ENCODE results near the gene STAG1.

The STAG1 gene

GRCh38 chr3:136456196-136456595, 296.0 kb downstream of the STAG1 start:
- DNase-seq (ENCODE audit: low read depth): no peak
- H3K4me3 ChIP-seq (ENCODE audit: low read length): no peak overlapping the region
- TF ChIP-seq, protein P1, sequence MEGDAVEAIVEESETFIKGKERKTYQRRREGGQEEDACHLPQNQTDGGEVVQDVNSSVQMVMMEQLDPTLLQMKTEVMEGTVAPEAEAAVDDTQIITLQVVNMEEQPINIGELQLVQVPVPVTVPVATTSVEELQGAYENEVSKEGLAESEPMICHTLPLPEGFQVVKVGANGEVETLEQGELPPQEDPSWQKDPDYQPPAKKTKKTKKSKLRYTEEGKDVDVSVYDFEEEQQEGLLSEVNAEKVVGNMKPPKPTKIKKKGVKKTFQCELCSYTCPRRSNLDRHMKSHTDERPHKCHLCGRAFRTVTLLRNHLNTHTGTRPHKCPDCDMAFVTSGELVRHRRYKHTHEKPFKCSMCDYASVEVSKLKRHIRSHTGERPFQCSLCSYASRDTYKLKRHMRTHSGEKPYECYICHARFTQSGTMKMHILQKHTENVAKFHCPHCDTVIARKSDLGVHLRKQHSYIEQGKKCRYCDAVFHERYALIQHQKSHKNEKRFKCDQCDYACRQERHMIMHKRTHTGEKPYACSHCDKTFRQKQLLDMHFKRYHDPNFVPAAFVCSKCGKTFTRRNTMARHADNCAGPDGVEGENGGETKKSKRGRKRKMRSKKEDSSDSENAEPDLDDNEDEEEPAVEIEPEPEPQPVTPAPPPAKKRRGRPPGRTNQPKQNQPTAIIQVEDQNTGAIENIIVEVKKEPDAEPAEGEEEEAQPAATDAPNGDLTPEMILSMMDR (conservative IDR thresholded peaks at IDR 0.05; ENCODE audit: low read length): no peak

- H3K4me3 ChIP-seq (ENCODE audit: low read length): no peak overlapping the region
- peak; percentile 9 for DNase-seq (ENCODE audit: low read depth)
Observed at GRCh38 chr3:136444581-136444980, 307.6 kb downstream of the STAG1 start.

GRCh38 chr3:136437043-136437442, 315.1 kb downstream of the STAG1 start:
- H3K4me3 ChIP-seq (ENCODE audit: low read length): no peak overlapping the region
- DNase-seq (ENCODE audit: low read depth): no peak
- TF ChIP-seq, protein P1 (conservative IDR thresholded peaks at IDR 0.05; ENCODE audit: low read length): no peak

More at GRCh38 chr3:136444581-136444980, 307.6 kb downstream of the STAG1 start:
- TF ChIP-seq, protein P1 (conservative IDR thresholded peaks at IDR 0.05; ENCODE audit: low read length): no peak

GRCh38 chr3:136434429-136434828, 317.7 kb downstream of the STAG1 start:
- DNase-seq (ENCODE audit: low read depth): no peak
- TF ChIP-seq, protein P1 (conservative IDR thresholded peaks at IDR 0.05; ENCODE audit: low read length): no peak
- no peak overlapping the region for H3K4me3 ChIP-seq (ENCODE audit: low read length)

- H3K4me3 ChIP-seq (ENCODE audit: low read length): no peak overlapping the region
- TF ChIP-seq, protein P1 (conservative IDR thresholded peaks at IDR 0.05; ENCODE audit: low read length): no peak
- no peak for DNase-seq (ENCODE audit: low read depth)
Observed at GRCh38 chr3:136432685-136433084, 319.5 kb downstream of the STAG1 start.

DNA sequence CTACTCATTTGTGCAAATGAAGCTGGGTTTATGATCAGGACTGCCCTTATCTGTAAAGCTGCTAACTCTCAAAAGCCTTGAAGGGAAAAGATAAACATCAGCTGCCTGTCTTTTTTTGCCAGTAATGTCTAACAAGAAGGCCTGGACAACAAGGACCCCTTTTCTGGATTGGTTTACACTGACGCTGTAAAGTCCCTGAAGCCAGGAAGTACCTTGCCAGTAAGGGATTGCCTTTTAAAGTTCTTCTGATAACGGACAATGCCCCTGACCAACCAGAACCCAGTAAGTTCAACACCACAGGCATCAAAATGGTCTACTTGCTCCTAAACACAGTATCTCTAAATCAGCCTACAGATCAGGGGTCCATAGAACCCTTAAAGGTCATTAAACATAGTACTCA, 324.0 kb downstream of the STAG1 start:
- no peak overlapping the region for H3K4me3 ChIP-seq (ENCODE audit: low read length)
- TF ChIP-seq, protein P1 (conservative IDR thresholded peaks at IDR 0.05; ENCODE audit: low read length): no peak
- no peak for DNase-seq (ENCODE audit: low read depth)

DNA sequence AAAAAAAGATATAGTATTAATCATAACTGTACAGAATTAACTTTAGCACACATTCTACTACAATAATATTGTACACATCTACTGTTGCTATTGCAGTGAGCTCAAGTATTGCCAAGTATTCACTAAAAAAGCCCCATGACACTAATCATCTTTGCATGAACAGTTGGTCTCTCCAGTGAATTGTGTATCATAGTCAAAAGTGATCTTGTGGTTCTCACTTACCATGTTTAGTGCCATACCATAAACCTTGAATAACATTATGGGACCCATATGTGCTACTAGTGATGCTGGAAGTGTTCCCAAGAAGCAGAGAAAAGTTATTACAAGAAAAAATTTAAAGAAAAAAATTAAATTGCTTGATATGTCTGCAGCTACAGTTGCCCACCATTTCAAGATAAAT, 324.9 kb downstream of the STAG1 start:
- no peak overlapping the region for H3K4me3 ChIP-seq (ENCODE audit: low read length)
- TF ChIP-seq, protein P1 (conservative IDR thresholded peaks at IDR 0.05; ENCODE audit: low read length): no peak
- DNase-seq (ENCODE audit: low read depth): no peak

Measured in AG10803 (cell line).